ENCODE measurements around the gene SVIL.
"Not testable (repeated sequence)": the region's sequence is repeated elsewhere in the genome, so short reads cannot be mapped to it uniquely, and the experiment has no call there.

Gene SVIL

GRCh38 chr10:29570248-29570647 is 64.5 kb downstream of the SVIL start:
- H4K91ac ChIP-seq (ENCODE audit: low read length); H3K4me2 ChIP-seq (ENCODE audit: low read length, poor library complexity, severe bottlenecking); H3K23ac ChIP-seq (ENCODE audit: low read length in 2 of 2); H3K27me3 ChIP-seq (ENCODE audit: control insufficient read depth in 1 of 2, insufficient read depth in 1 of 2, low read length in 2 of 2); H3K4me3 ChIP-seq (ENCODE audit: insufficient read depth in 1 of 2, low read depth in 1 of 2, low read length in 2 of 2); H4K8ac ChIP-seq (ENCODE audit: low read length); H3K9me3 ChIP-seq (ENCODE audit: control insufficient read depth, low read length); H3K18ac ChIP-seq (ENCODE audit: low read depth in 1 of 2, low read length in 2 of 2); H3K79me1 ChIP-seq (replicated peaks; ENCODE audit: low read length, poor library complexity, severe bottlenecking); H2BK120ac ChIP-seq (ENCODE audit: low read depth, low read length); H3K14ac ChIP-seq (ENCODE audit: low read length in 2 of 2); DNase-seq; H2BK12ac ChIP-seq (ENCODE audit: low read length in 2 of 2); H2AK5ac ChIP-seq (ENCODE audit: low read length, severe bottlenecking); H2AFZ ChIP-seq (ENCODE audit: low read depth, low read length); H2BK15ac ChIP-seq (ENCODE audit: low read depth, poor library complexity, severe bottlenecking); H3K27ac ChIP-seq (ENCODE audit: low read length, poor library complexity, severe bottlenecking); H3K4me1 ChIP-seq (ENCODE audit: control insufficient read depth, insufficient read depth, low read depth, low read length); H2BK5ac ChIP-seq (ENCODE audit: low read depth, low read length, poor library complexity, severe bottlenecking); H3K9ac ChIP-seq (ENCODE audit: low read length); H3K4ac ChIP-seq (ENCODE audit: low read depth in 1 of 2, low read length in 2 of 2): not testable (repeated sequence)
- WGBS = no CpG with 5 or more reads among the region's 2 CpGs
- H3K36me3 ChIP-seq (ENCODE audit: control insufficient read depth in 1 of 2, insufficient read depth in 2 of 2, low read depth in 1 of 2, low read length in 2 of 2) = peaks cover 11 to 40% of the 10 kb centered on the region in 2 experiments

- Histone ChIP-seq H3K79me1 (replicated peaks; ENCODE audit: low read length, poor library complexity, severe bottlenecking) (peaks cover 8% of the 10 kb centered on the region), H2AK5ac (ENCODE audit: low read length, severe bottlenecking) (no peak overlapping the region), H3K27ac (ENCODE audit: low read length, poor library complexity, severe bottlenecking) (no peak overlapping the region), H3K14ac (ENCODE audit: low read length in 2 of 2) (no peak overlapping the region), H3K4me1 (ENCODE audit: control insufficient read depth, insufficient read depth, low read depth, low read length) (peaks cover 7% of the 10 kb centered on the region), H4K91ac (ENCODE audit: low read length) (no peak overlapping the region), H3K4me2 (ENCODE audit: low read length, poor library complexity, severe bottlenecking) (no peak overlapping the region), H2BK15ac (ENCODE audit: low read depth, poor library complexity, severe bottlenecking) (no peak overlapping the region), H2AFZ (ENCODE audit: low read depth, low read length) (no peak overlapping the region), H3K4ac (ENCODE audit: low read depth in 1 of 2, low read length in 2 of 2) (no peak overlapping the region), H3K4me3 (ENCODE audit: insufficient read depth in 1 of 2, low read depth in 1 of 2, low read length in 2 of 2) (no peak overlapping the region), H2BK5ac (ENCODE audit: low read depth, low read length, poor library complexity, severe bottlenecking) (no peak overlapping the region), H3K23ac (ENCODE audit: low read length in 2 of 2) (no peak overlapping the region), H3K36me3 (ENCODE audit: control insufficient read depth in 1 of 2, insufficient read depth in 2 of 2, low read depth in 1 of 2, low read length in 2 of 2) (peaks cover 12 to 41% of the 10 kb centered on the region in 2 experiments), H3K9ac (ENCODE audit: low read length) (peak overlapping the region; percentile 14), H2BK120ac (ENCODE audit: low read depth, low read length) (no peak overlapping the region), H4K8ac (ENCODE audit: low read length) (no peak overlapping the region), H3K9me3 (ENCODE audit: control insufficient read depth, low read length) (no peaks in the 10 kb centered on the region), H3K27me3 (ENCODE audit: control insufficient read depth in 1 of 2, insufficient read depth in 1 of 2, low read length in 2 of 2) (no peaks in the 10 kb centered on the region), H3K18ac (ENCODE audit: low read depth in 1 of 2, low read length in 2 of 2) (no peak overlapping the region), H2BK12ac (ENCODE audit: low read length in 2 of 2) (no peak overlapping the region)
- DNase-seq = no peak
Measured at GRCh38 chr10:29569795-29570194, 65.0 kb downstream of the SVIL start.

GRCh38 chr10:29567003-29567402 is 67.8 kb downstream of the SVIL start:
- H3K9me3 ChIP-seq (ENCODE audit: control insufficient read depth, low read length) = no peaks in the 10 kb centered on the region
- WGBS = 90% methylated on average over 9 of the region's 9 CpGs

GRCh38 chr10:29566209-29566608 is 68.6 kb downstream of the SVIL start:
- not testable (repeated sequence) for H4K8ac ChIP-seq (ENCODE audit: low read length); H3K79me1 ChIP-seq (replicated peaks; ENCODE audit: low read length, poor library complexity, severe bottlenecking); H2BK5ac ChIP-seq (ENCODE audit: low read depth, low read length, poor library complexity, severe bottlenecking); H3K27me3 ChIP-seq (ENCODE audit: control insufficient read depth in 1 of 2, insufficient read depth in 1 of 2, low read length in 2 of 2); H3K4me2 ChIP-seq (ENCODE audit: low read length, poor library complexity, severe bottlenecking); H3K4me1 ChIP-seq (ENCODE audit: control insufficient read depth, insufficient read depth, low read depth, low read length); H2BK120ac ChIP-seq (ENCODE audit: low read depth, low read length); H3K23ac ChIP-seq (ENCODE audit: low read length in 2 of 2); H2AFZ ChIP-seq (ENCODE audit: low read depth, low read length); DNase-seq; H3K9me3 ChIP-seq (ENCODE audit: control insufficient read depth, low read length); H3K14ac ChIP-seq (ENCODE audit: low read length in 2 of 2); H2BK12ac ChIP-seq (ENCODE audit: low read length in 2 of 2); H3K27ac ChIP-seq (ENCODE audit: low read length, poor library complexity, severe bottlenecking); H3K4me3 ChIP-seq (ENCODE audit: insufficient read depth in 1 of 2, low read depth in 1 of 2, low read length in 2 of 2); H2AK5ac ChIP-seq (ENCODE audit: low read length, severe bottlenecking); H3K4ac ChIP-seq (ENCODE audit: low read depth in 1 of 2, low read length in 2 of 2); H4K91ac ChIP-seq (ENCODE audit: low read length); H3K9ac ChIP-seq (ENCODE audit: low read length); H2BK15ac ChIP-seq (ENCODE audit: low read depth, poor library complexity, severe bottlenecking); H3K18ac ChIP-seq (ENCODE audit: low read depth in 1 of 2, low read length in 2 of 2)
- 96% methylated on average over 7 of the region's 7 CpGs for WGBS
- peaks cover 23 to 63% of the 10 kb centered on the region in 2 experiments for H3K36me3 ChIP-seq (ENCODE audit: control insufficient read depth in 1 of 2, insufficient read depth in 2 of 2, low read depth in 1 of 2, low read length in 2 of 2)

More at GRCh38 chr10:29567003-29567402, 67.8 kb downstream of the SVIL start:
- Histone ChIP-seq H3K4me2 (ENCODE audit: low read length, poor library complexity, severe bottlenecking) (no peak overlapping the region), H4K8ac (ENCODE audit: low read length) (no peak overlapping the region), H2BK120ac (ENCODE audit: low read depth, low read length) (no peak overlapping the region), H2AFZ (ENCODE audit: low read depth, low read length) (no peak overlapping the region), H3K9ac (ENCODE audit: low read length) (no peak overlapping the region), H3K4ac (ENCODE audit: low read depth in 1 of 2, low read length in 2 of 2) (no peak overlapping the region), H3K18ac (ENCODE audit: low read depth in 1 of 2, low read length in 2 of 2) (no peak overlapping the region), H3K4me1 (ENCODE audit: control insufficient read depth, insufficient read depth, low read depth, low read length) (peaks cover 4% of the 10 kb centered on the region), H2BK15ac (ENCODE audit: low read depth, poor library complexity, severe bottlenecking) (no peak overlapping the region), H3K27me3 (ENCODE audit: control insufficient read depth in 1 of 2, insufficient read depth in 1 of 2, low read length in 2 of 2) (no peaks in the 10 kb centered on the region), H3K23ac (ENCODE audit: low read length in 2 of 2) (no peak overlapping the region), H2AK5ac (ENCODE audit: low read length, severe bottlenecking) (no peak overlapping the region), H2BK12ac (ENCODE audit: low read length in 2 of 2) (no peak overlapping the region), H3K27ac (ENCODE audit: low read length, poor library complexity, severe bottlenecking) (peak overlapping the region; percentile 47), H3K4me3 (ENCODE audit: insufficient read depth in 1 of 2, low read depth in 1 of 2, low read length in 2 of 2) (no peak overlapping the region), H3K79me1 (replicated peaks; ENCODE audit: low read length, poor library complexity, severe bottlenecking) (peaks cover 8% of the 10 kb centered on the region), H2BK5ac (ENCODE audit: low read depth, low read length, poor library complexity, severe bottlenecking) (no peak overlapping the region), H3K14ac (ENCODE audit: low read length in 2 of 2) (no peak overlapping the region), H4K91ac (ENCODE audit: low read length) (no peak overlapping the region), H3K36me3 (ENCODE audit: control insufficient read depth in 1 of 2, insufficient read depth in 2 of 2, low read depth in 1 of 2, low read length in 2 of 2) (peaks cover 19 to 55% of the 10 kb centered on the region in 2 experiments)
- no peak for DNase-seq
